Measurements from ENCODE around the gene C16orf46.

C16orf46 gene

DNA sequence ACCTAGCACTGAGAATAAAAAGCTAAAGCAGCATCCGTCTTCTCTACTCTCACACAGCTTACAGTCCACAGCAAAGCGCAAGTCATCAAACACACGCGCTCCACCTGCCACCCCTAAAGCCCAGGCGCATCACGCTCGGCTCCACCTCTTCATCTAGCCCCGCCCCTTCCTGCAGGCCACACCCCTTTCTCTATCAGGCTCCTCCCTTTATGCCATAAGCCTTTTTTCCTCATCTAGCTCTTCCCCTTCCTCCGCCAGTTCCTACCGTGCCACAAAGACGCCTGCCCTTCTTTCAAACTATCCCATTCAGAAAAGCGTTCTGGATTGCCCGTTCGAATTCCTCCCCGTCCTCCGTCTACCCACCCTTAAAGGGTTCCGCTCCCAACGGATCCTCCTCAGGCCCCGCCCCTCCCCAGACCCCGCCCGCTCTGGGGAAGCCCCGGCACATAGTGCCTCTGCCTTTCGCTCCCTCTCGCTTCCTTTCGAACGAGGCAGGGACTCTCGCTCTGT lies 417 bp downstream of the C16orf46 start:
- peak; percentile 87 to 95 for DNase-seq (ENCODE audit: low read depth in 1 of 2, low spot score in 1 of 2)

DNA sequence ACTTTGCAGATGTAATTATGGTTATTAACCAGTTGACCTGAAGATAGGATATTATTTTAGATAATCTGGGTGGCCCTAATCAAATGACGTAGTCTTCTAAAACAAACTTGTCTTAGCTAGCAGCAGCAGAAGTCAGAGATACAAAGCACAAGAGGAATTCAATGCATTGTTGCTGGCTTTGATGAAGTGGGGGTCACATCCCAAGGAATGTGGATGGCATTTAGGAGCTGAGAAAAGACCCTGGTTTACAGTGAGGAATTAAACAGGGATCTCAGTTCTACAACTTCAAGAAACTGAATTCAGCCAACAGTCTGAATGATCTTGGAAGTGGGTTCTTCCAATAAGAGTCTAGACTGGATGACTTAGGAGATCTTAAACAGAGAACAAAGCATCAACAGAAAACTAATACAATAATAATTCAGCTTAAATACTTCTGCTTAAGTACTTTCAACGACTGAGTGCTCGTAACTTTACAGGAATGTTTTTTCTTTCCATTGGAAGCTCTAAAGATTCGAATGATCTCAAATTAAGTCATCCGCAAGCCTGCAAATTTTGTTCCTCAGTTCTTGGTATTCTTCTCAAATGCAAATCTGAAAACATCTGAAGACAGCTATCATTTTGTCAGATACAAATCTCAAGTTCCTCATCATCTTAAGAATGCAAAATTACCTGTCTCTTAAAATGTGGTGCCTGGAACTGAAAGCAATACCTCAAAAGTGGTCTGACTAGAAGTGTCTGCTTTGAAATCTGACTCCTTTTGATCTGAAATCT lies 3.3 kb downstream of the C16orf46 start:
- no peak for DNase-seq (ENCODE audit: low read depth in 1 of 2, low spot score in 1 of 2)

DNA sequence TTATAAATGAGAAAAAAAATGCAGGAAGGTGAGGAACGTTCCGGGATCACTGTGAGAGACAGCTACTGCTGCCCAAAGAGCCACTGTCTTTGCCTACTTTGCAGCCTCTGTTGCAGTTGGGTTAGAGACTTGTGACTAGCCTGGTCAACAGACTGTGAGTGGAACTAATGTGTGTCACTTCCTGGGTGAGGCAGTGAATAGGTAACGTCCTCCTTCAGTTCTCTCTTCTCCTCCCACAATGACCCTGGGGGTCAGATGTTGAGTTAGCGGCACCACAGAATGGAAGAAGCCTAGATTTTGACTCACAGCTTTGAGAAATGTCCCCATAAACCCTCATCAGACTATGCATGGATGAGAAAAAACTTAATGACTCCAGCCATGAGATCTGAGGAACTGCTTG lies 5.2 kb downstream of the C16orf46 start:
- no peak for DNase-seq (ENCODE audit: low read depth in 1 of 2, low spot score in 1 of 2)

DNA sequence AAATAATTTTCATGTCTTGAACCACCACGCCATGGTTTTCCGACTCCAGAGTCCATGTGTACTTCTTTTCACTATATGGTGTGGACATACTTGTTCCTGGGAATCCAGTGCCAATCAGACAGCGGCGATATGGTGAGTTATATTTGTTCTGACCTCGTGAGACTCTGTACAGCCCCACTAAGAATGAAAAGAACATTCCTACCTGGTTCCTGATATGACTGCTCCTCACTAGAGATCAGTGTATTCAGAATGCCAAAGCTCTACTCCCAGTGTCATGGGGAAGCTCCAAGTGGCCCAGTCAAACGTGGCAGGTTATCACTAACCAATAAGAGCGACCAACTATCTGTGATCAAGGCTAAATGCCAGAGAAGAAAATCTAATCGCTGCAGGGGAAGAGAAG lies 6.1 kb downstream of the C16orf46 start:
- DNase-seq (ENCODE audit: low read depth in 1 of 2, low spot score in 1 of 2), result no peak

DNA sequence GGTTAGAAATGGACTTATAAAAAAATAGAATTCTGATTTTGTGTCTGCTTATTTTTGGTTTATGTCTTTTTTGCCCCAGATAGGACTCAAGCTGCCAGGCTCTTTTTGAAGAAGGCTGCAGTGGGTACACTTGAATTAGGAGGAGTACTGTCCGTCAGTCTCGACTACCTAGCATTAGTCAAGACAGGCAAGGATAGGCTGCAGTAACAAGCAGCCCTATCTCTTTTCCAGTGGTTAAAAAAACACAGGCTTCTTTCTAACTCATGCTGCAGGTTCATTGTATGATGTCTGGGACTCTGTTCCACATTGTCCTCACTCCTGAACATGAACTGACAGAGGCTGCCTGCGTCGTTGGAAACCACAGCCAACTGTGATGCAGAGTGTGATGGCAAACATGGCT lies 8.0 kb downstream of the C16orf46 start:
- no peak for DNase-seq (ENCODE audit: low read depth in 1 of 2, low spot score in 1 of 2)

DNA sequence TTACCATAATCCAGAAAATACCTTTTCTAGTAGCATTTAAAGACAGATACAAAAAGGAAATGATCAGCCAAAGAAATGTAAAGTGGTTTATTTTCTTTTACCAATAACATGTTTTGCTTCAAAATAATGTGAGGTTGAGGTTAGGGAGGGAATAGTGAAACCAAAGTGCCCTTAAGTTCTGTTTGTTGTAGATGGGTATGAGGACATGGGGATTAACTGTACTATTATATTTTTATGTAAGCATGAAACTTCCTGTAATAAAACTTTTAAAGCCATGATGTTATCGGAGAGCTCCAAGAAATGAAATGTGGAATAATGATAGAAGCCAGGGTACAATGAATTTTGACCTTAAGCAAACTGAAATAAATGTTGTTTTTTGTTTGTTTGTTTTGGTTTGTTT lies 9.9 kb downstream of the C16orf46 start:
- DNase-seq (ENCODE audit: low read depth in 1 of 2, low spot score in 1 of 2), result no peak

DNA sequence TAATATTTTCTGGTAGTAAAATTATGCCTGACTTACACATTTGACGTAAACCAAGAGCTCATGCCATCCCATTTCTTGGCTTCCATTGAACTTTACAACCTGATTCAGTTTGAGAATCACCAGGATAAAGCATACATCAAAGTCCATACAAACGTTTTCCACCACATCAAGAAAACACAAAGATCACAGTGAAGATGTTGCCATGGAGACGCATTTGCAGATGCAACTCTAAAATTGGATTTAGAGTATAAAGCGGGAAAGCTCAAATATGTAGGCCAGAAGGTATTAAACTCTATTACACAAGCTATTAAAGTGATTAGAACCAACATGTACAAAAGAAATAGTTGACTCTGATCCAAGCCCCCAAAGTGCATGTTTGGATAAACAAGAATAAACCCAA lies 10.4 kb downstream of the C16orf46 start:
- no peak for DNase-seq (ENCODE audit: low read depth in 1 of 2, low spot score in 1 of 2)

DNA sequence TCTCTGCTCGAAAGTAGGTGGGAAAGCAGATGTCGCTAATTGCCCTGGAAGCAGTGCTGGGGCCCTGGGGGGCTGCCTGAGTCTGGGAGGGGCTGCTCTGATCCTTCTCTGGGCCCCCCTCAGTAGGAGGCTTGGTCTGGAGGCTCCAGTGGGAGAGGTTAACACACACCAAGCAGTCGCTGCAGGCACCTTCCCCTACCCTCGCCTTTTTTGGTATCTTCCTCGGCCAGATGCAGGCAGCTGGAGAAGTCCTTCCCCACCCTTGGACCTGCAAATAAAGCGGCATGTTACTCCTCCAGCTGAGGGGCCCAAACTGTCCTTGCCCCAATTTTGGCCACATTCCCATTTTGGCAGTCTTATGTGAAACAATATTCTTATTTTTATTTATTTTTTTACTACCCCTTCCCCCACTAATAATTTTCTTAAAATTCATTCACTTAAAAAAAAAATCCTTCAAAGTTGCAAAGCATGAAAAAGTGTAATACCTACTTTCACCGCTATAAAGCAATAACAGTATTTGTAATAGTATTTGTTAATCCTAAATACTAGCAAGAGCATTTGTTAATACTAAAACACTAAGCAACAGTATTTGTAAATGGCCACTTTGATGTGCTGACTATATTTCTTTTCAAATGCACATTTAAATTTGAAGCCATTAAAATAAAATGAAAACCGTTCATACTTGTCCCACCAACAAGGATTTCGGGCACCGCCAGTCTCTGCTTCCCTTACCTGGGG lies 15.0 kb downstream of the C16orf46 start:
- DNase-seq (ENCODE audit: low read depth in 1 of 2, low spot score in 1 of 2), result no peak

DNA sequence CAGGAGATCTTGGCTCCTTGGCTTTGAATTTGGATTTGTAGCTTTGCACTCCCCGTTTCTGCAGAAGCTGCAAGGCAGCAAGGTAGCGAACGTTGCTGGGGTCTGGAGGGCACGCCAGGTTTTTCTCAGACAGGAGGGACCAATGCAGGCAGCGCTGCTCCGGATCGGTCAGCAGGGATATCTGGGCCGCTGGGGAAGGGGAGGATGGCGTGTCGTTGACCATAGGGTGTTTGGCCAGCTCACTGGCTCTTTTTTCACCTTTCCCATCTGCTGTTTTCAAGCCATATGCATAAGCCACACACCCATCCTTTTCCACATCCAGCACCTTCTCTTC lies 15.8 kb downstream of the C16orf46 start:
- DNase-seq (ENCODE audit: low read depth in 1 of 2, low spot score in 1 of 2), result no peak

DNA sequence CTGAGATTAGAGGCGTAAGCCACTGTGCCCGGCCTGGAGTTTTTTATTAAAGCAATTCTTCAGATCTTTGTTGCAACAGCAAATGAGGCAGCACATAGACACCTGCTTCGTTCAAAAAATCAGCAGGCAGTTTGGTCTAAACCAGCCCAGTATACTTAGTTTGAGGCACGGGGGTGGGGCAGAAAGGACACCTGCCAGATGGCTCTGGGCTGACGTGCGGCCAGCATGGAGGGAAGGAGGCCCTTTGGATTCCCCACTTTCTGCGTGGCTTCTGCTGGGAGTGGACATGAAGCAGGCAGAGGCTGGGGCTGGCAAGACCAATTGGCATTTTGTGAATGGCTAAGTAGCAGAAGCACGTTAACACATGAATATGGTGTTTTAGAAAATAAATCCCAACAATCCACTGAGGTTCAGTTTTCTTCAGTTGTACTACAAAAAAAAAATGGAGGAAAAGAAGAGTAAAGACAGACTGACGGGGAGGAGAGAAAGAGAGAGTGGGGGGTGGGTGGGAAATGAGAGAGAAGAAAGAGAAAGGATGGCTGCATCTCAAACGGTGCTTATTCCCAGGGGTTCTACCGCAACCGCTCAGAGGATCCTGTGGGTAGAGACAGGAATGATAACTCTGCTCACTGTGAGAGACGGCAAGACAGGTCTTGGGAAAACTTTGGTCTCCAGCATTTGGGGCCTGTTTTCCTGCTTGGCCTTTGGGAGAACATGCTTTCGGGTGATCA lies 16.3 kb downstream of the C16orf46 start:
- DNase-seq (ENCODE audit: low read depth in 1 of 2, low spot score in 1 of 2), result no peak

DNA sequence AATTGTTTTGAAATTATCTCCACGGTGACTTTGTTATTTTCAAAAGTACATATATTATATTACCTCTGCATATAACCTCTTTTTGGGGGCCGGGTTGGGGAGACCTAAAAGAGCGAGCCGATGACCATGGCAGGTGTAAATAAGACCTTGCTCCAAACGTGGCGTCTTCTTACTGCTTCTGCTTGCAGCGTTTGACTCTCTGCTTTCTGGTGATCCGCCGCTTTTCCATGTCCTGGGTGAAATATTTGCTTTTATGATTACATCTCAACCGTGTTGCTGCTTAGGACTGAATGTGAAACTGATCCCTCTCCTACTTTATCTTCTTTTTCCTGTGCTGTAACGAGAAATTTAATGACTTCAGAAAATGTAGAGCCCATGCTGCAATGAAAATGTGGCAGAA lies 23.3 kb downstream of the C16orf46 start:
- DNase-seq (ENCODE audit: low read depth in 1 of 2, low spot score in 1 of 2), result no peak

DNA sequence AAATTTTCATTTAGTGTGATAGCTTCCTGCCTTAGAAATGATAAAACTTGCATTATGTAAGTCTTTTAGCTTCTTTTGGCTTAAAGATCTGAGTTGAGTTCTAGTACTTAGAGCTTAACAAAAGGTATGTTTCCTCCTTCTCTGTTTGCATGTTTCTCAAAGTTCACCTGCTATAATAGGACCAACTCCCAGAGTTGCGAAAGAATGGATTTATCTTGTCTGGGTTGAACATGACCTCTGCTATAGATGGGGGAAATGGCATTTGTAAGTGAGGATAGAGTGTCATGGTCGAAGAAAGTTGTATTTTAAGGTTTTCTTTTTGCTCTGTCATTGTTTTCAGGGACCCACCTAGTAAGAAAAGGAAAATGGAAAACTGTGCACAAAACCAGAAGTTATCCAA lies 34.2 kb downstream of the C16orf46 start:
- DNase-seq (ENCODE audit: low read depth in 1 of 2, low spot score in 1 of 2), result no peak

DNA sequence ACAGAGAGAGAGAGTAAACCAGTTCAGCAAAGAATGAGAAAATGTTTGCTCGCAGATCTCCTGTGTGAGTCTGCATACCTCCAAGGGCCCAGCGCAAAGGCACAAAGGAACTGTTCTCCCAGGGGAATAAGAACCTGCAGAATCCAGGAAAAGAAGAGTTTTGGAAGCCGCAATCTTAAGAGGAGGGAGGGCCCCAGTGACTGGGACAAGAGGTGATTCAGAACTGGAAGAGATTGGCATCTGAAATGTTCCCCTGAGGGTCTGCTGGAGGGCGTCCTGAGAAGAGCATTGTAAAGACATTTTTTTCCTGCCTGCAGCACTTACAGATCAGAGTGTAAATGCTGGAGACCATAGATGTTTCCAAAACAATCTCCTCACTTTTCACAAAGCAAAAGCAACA lies 35.3 kb downstream of the C16orf46 start:
- no peak for DNase-seq (ENCODE audit: low read depth in 1 of 2, low spot score in 1 of 2)

DNA sequence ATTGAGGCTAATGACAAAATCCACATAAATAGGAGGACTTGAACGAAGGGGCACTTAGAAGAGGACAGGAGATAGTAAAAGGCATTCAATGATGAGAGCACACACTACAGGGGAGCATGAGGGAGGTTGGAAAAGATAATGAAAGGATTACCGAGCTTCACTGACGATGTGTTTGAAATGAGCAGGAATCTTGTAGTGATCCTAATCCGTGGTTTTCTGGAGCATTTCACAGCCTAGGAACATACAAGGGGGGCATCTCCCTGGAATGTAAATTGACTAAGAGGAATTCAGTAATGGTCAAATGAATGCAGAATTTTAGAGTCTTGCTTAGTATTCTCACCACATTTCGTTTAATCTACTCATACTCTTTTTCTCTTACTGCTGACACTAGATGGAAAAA lies 36.2 kb downstream of the C16orf46 start:
- no peak for DNase-seq (ENCODE audit: low read depth in 1 of 2, low spot score in 1 of 2)

DNA sequence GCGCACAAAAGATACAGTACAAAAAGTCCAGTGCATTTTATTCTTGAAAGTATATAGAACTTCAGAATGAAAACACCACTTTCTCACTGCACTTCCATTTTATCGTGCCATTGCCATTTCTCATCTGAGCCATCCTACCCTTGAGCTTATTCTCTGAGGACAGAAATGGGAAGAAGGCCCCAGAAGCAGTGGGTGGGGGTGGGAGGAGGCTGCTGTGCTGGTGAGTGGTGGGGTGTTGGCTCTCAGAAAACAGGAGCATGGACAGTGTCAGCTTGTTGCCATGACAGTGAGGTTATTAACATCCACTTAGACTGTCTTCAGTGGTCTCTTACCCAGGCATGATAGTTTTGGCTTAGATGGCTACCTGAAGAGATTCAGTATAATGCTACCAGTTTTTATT lies 36.9 kb downstream of the C16orf46 start:
- DNase-seq (ENCODE audit: low read depth in 1 of 2, low spot score in 1 of 2), result no peak

DNA sequence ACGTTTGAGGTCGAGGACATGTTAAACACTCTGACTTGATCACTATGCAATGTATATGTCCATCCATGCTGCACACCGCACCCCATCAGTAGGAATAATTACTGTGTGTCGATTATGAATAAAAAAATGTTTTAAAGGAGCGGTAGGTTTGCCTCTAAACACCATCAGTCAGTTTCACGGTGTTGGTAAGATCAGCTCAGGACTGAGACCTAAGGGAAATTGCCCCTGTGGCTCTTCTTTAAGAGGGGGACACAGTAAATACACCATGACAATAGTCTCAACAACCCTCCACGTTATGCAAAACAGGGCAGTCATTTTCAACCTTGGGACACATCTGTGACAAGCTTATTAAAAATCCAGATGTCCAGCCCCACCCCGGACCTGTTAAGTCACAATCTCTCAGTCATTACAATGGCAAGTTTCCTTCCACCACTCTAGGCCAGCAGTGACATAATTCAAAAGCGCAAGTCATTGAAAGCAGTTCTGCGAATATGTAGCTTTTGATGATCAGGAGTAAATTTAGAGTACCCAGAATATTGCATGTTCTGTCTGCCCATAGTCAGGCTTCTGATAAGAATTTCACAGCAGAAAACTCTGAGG lies 40.2 kb downstream of the C16orf46 start:
- no peak for DNase-seq (ENCODE audit: low read depth in 1 of 2, low spot score in 1 of 2)

DNA sequence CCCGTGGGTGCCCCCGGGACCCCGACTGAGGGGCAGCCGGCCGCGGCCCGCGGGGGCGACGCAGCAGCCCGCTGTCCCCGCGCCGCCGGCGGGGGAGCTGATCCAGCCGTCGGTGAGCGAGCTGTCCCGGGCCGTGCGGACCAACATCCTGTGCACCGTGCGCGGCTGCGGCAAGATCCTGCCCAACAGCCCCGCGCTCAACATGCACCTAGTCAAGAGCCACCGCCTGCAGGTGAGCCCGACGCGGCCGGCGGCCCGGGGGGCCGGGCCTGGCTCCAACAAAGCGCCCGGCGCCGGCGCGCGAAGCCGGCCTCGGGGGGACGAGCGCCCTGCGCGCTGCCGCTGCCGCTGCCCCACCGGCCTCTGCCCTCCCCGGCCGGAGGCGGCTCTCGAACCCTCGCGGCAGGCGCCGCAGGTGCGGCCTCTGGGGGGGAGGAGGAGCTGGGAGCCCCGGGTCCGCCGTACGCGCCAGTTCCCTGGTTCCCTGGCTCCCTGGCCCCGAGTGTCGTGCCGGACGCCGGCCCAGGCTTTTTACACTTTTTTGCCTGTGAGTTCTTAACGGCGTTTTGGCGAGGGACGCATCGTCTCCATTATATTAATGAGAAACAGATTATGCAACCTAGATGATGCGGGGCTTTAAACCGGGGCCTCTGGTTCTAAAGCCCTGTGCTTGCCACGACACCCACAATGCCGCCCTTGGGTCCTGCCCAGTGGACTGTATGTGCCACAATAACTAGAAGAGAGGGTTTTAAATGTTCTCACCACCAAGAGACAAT lies 40.9 kb downstream of the C16orf46 start:
- DNase-seq (ENCODE audit: low read depth in 1 of 2, low spot score in 1 of 2), result peak in 1 of 2 donors; percentile 21

DNA sequence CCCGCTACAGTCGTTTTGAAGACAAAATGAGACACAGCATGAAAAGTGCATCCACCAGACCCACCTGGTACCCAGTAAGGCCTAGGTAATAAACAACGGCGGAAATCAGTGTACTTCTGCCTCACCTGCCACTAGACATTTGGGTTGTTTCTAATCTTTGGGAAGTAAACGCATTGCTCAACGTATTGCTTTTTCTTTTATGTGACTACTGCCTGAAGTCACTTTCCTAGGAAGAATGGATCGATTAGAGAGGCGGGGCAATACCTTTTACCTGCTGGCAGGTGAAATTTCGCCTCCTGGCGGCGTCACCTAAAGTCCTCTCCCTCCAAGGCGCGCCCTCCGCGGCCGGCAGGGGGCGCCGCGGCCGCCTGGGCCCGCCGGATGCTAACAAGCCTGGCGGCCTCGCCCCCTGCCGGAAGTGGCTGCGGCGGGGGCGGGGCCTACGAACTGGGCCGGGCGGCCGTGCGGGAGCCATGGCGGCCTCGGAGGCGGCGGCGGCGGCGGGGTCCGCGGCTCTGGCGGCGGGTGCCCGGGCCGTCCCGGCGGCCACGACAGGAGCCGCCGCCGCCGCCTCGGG lies 41.6 kb downstream of the C16orf46 start, which contains the start of gene ATMIN:
Gene ATMIN (plus strand): TSS at position 445 of the 577 bp plus-strand sequence. CDS start 29 bp downstream, at position 474.
- DNase-seq (ENCODE audit: low read depth in 1 of 2, low spot score in 1 of 2), result peak; percentile 74 to 76

DNA sequence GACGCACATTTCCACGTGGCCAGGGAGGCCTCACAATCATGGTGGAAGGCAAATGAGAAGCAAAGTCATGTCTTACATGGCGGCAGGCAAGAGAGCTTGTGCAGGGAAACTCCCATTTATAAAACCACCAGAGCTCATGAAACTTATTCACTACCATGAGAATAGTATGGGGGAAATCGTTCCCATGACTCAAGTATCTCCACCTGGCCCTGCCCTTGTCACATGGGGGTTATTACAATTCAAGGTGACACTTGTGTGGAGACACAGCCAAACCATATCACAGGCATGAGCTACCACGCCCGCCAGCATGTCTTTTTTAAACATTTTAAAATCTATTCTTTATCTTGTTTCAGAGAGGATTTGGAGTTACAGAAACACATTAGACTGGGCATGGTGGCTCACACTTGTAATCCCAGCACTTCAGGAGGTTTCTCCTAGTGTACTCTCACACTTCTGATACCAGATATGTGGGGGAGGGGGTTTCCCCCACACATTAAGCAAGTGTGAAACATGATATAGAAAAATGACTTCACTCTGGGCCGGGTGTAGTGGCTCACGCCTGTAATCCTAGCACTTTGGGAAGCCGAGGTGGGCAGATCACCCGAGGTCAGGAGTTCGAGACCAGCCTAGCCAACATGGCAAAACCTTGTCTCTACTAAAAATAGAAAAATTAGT lies 47.0 kb downstream of the C16orf46 start:
- DNase-seq (ENCODE audit: low read depth in 1 of 2, low spot score in 1 of 2), result no peak

DNA sequence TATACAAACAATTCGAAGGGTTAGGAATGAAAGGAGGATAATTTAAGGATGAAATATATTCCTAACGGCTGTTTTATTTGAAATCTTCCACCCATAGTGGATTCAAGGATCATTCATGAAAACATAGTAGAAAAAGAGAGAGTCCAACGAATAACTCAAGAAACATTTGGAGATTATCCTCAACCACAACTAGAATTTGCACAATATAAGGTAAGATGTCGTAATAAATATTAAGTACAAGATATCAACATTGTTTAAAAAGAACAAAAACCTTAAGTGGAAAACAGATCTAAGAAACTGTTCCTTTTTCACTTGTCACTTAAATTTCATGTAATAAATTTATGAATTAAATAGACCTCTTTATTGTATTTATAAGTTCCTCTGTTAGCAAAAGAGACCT lies 50.6 kb downstream of the C16orf46 start:
- no peak for DNase-seq (ENCODE audit: low read depth in 1 of 2, low spot score in 1 of 2)
